HEK293 (cell line): ENCODE data around the gene PTPN20.
"Not testable (repeated sequence)": the region's sequence is repeated elsewhere in the genome, so short reads cannot be mapped to it uniquely, and the experiment has no call there.

Experiments used
- CTCF ChIA-PET: fragments of 350-600 bp; formaldehyde crosslinking; extraction: SDS; loops from one replicate; lab custom pipeline; 2021; ENCODE audit warnings: antibody characterized with exemption; lab: Yijun Ruan, JAX
- POLR2A ChIA-PET: fragments of 300-600 bp; formaldehyde crosslinking; extraction: SDS; loops from one replicate; lab custom pipeline; 2020; ENCODE audit warnings: antibody characterized with exemption, inconsistent platforms; lab: Yijun Ruan, JAX
- H3K27ac ChIP-seq: fragments of 200-500 bp; sonication (Bioruptor generic); 2 replicates; pipeline ENCODE4 v1.5.1; 2014; ENCODE audit warnings: low read depth, low read length, control low read depth, inconsistent platforms; ENCODE audit errors: extremely low read depth
- H3K36me3 ChIP-seq, 2 experiments: fragments of 200-500 bp in 1 of 2; sonication (Bioruptor generic) in 1 of 2; 1 replicate in 1 of 2; 2 replicates in 1 of 2; pipeline ENCODE4 v1.5.1; 2014 to 2017; ENCODE audit warnings: inconsistent platforms in 2 of 2, low read length in 2 of 2; ENCODE audit not compliant: control insufficient read depth in 2 of 2, insufficient read depth in 1 of 2
- H3K4me1 ChIP-seq: fragments of 200-500 bp; sonication (Bioruptor generic); 2 replicates; pipeline ENCODE4 v1.5.1; 2014; ENCODE audit warnings: mild to moderate bottlenecking, low read length, inconsistent platforms; ENCODE audit not compliant: control insufficient read depth, insufficient read depth
- H3K4me3 ChIP-seq: 2 replicates; pipeline ENCODE4 v1.5.1; 2011; ENCODE audit warnings: low read depth, mild to moderate bottlenecking, control low read depth, low read length, moderate library complexity
- H3K9me3 ChIP-seq: fragments of 200-500 bp; sonication (Bioruptor generic); 2 replicates; pipeline ENCODE4 v1.5.1; 2014; ENCODE audit warnings: low read depth, low read length, inconsistent platforms; ENCODE audit not compliant: control insufficient read depth, insufficient read depth
- SP2 ChIP-seq: fragments of 450-650 bp; formaldehyde crosslinking; IDR thresholded peaks from 2 replicates; pipeline ENCODE4 v1.5.1; 2016; ENCODE audit warnings: missing biosample characterization, missing genetic modification characterization
- ZNF335 ChIP-seq: fragments of 450-650 bp; formaldehyde crosslinking; conservative IDR thresholded peaks from 2 replicates; pipeline ENCODE4 v1.5.1; 2016; ENCODE audit warnings: missing biosample characterization, missing genetic modification characterization
- ZNF600 ChIP-seq: fragments of 450-650 bp; formaldehyde crosslinking; IDR thresholded peaks from 2 replicates; pipeline ENCODE4 v1.5.1; 2016; ENCODE audit warnings: missing biosample characterization, missing genetic modification characterization
- TF ChIP-seq, protein P1 (sequence below): fragments of 450-650 bp; formaldehyde crosslinking; IDR thresholded peaks from 2 replicates; pipeline ENCODE4 v1.5.1; 2016; ENCODE audit warnings: missing biosample characterization, missing genetic modification characterization

Gene PTPN20, protein sequence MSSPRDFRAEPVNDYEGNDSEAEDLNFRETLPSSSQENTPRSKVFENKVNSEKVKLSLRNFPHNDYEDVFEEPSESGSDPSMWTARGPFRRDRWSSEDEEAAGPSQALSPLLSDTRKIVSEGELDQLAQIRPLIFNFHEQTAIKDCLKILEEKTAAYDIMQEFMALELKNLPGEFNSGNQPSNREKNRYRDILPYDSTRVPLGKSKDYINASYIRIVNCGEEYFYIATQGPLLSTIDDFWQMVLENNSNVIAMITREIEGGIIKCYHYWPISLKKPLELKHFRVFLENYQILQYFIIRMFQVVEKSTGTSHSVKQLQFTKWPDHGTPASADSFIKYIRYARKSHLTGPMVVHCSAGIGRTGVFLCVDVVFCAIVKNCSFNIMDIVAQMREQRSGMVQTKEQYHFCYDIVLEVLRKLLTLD

DNA sequence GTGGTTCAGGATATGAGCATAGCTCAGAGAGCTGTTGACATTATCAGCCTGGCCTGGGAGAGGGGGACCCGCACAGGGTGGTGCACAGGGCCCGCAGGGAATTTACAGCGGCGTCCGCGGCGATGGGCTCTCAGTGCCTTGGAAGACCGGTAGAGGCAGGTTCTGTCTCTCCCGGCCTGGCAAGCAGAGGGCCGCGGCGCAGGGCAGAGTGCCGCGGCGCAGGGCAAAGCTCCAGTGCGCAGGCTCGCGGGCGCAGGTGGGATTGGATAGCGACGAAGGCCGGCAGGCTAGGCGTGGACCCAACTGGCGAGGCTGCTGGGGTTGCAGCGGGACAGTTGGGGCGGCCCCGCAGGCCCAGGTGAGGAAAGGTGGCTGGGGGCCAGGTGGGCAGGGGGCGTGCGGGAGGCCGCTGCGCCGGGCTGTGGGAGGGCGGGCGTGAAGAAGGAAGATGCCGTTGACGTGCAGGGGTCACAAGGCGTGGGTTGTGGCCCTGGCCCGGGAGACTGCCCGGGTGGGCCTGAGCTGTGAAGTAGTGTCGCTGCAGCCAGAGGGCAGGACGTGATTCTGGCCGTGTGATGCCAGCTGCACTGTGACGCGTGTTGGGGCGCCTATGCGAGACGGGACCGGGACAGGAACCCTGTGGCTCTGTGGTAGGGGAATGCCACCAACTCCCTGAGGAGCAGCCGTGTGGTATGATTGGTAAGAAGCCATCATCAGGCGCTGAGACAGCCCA lies at the start of gene PTPN20:
TSS of gene PTPN20 (plus strand) at position 285 of the 733 bp plus-strand sequence. CDS start 21,072 bp downstream, outside the sequence.
- POLR2A ChIA-PET, H3K27ac ChIP-seq, CTCF ChIA-PET, H3K36me3 ChIP-seq, H3K4me3 ChIP-seq: not testable (repeated sequence)
- TF ChIP-seq ZNF600 (tag by site-specific recombination) (0 out of 2 replicates have a peak, but pooled peaks have one; percentile 31), SP2 (tag by site-specific recombination) (peak; percentile 38), ZNF335 (tag by site-specific recombination) (peak; percentile 40)
- TF ChIP-seq, protein P1, sequence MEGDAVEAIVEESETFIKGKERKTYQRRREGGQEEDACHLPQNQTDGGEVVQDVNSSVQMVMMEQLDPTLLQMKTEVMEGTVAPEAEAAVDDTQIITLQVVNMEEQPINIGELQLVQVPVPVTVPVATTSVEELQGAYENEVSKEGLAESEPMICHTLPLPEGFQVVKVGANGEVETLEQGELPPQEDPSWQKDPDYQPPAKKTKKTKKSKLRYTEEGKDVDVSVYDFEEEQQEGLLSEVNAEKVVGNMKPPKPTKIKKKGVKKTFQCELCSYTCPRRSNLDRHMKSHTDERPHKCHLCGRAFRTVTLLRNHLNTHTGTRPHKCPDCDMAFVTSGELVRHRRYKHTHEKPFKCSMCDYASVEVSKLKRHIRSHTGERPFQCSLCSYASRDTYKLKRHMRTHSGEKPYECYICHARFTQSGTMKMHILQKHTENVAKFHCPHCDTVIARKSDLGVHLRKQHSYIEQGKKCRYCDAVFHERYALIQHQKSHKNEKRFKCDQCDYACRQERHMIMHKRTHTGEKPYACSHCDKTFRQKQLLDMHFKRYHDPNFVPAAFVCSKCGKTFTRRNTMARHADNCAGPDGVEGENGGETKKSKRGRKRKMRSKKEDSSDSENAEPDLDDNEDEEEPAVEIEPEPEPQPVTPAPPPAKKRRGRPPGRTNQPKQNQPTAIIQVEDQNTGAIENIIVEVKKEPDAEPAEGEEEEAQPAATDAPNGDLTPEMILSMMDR (tag by site-specific recombination), result peak; percentile 15; the same call in 1 of the 2 replicates
- TF ChIP-seq, all 188 proteins: peak for 4; not testable (repeated sequence) for 184
- H3K4me1 ChIP-seq, H3K9me3 ChIP-seq: not testable (repeated sequence)

DNA sequence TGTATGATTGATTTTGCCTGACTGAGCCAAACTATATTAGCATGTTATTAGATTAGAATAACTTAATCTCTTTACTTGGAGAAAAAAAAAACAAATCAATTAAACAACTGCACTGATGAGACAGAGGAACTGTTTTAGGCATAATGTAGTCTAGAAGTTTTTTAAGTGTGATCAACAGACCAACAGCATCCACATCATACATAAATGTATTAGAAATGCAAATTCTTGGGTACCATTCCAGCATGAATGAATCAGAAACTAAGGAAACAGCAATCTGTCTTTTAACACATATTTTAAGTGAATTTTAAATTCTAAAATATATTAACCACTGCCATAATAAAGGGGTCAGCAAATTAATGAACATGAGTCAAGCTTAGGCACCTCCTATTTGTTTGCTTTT lies 41.5 kb upstream of the PTPN20 start:
- H3K4me1 ChIP-seq, CTCF ChIA-PET, H3K4me3 ChIP-seq, POLR2A ChIA-PET, H3K36me3 ChIP-seq, H3K27ac ChIP-seq, H3K9me3 ChIP-seq: not testable (repeated sequence)

DNA sequence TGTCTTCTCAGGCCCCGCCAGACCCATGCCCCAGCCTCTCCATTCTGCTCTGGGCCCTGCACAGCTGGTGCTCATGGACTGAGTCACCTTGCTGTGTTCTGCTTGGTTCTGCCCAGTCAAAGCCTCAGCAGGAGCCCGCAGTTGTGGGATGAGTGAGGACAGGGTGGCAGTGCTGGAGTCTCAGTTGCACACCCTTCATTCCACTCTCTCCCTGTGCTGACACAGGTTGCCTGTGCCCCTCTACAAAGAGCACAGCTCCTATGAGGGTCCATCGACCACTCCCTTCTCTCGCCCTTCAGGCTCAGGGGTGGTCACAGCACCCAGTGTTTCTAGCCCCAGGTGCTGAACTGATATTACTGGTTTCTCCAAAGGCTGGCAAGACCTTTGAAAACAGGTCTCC lies 39.6 kb upstream of the PTPN20 start:
- POLR2A ChIA-PET, H3K9me3 ChIP-seq, CTCF ChIA-PET: not testable (repeated sequence)

DNA sequence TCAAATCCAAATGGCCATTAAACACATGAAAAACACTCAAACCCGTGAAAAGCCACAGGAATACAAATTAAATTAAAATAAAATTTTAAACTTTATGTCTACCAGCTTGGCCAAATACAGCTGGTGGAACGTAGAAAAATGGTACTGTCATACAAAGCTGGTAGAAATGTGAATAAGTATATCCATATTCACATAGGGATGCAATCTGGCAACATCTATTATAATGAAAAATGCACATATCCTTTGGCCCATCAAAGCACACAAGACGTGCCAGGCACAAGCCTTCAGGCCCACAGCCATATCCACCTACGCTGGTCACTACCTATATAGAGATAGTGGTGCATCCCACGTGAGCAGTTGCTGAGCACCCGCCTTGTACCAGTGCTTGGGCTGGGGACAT lies 35.9 kb upstream of the PTPN20 start:
- H3K9me3 ChIP-seq, CTCF ChIA-PET, H3K27ac ChIP-seq, POLR2A ChIA-PET, H3K36me3 ChIP-seq, H3K4me3 ChIP-seq, H3K4me1 ChIP-seq: not testable (repeated sequence)

More for the DNA sequence above, 39.6 kb upstream of the PTPN20 start:
- H3K4me3 ChIP-seq, H3K27ac ChIP-seq, H3K4me1 ChIP-seq, H3K36me3 ChIP-seq: not testable (repeated sequence)

DNA sequence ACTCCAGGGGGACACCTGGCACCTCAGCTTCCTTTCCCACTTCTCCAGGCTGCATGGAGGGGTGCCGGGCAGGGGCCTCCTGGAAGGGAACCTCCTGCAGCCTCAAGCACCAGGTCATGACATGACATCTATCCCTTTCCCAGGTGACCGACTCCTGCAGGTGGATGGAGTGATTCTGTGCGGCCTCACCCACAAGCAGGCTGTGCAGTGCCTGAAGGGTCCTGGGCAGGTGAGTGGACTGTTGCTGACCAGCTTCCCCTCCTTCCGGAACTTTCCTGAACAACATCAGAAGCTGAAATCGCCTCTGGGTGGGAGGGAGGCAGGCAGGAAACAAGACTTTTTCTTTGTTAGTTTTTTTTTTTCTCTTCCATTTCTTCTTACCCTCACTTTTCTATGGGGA lies 34.5 kb upstream of the PTPN20 start:
- POLR2A ChIA-PET, H3K36me3 ChIP-seq, CTCF ChIA-PET, H3K9me3 ChIP-seq, H3K4me1 ChIP-seq, H3K4me3 ChIP-seq, H3K27ac ChIP-seq: not testable (repeated sequence)

DNA sequence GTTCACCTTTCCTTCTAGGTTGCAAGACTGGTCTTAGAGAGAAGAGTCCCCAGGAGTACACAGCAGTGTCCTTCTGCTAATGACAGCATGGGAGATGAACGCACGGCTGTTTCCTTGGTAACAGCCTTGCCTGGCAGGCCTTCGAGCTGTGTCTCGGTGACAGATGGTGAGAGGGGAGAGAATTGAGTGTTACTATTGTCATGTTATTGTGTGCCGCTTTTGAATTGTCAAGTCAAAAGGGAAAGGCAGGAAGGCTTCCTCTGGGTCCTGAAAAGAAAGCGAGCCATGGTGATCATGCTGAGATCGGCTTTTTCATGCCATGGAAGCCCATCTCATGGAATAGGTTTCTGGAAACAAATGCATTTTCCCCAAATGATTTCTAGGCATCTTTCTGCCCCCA lies 32.5 kb upstream of the PTPN20 start:
- H3K9me3 ChIP-seq, POLR2A ChIA-PET, H3K4me1 ChIP-seq, H3K36me3 ChIP-seq, CTCF ChIA-PET, H3K4me3 ChIP-seq, H3K27ac ChIP-seq: not testable (repeated sequence)

DNA sequence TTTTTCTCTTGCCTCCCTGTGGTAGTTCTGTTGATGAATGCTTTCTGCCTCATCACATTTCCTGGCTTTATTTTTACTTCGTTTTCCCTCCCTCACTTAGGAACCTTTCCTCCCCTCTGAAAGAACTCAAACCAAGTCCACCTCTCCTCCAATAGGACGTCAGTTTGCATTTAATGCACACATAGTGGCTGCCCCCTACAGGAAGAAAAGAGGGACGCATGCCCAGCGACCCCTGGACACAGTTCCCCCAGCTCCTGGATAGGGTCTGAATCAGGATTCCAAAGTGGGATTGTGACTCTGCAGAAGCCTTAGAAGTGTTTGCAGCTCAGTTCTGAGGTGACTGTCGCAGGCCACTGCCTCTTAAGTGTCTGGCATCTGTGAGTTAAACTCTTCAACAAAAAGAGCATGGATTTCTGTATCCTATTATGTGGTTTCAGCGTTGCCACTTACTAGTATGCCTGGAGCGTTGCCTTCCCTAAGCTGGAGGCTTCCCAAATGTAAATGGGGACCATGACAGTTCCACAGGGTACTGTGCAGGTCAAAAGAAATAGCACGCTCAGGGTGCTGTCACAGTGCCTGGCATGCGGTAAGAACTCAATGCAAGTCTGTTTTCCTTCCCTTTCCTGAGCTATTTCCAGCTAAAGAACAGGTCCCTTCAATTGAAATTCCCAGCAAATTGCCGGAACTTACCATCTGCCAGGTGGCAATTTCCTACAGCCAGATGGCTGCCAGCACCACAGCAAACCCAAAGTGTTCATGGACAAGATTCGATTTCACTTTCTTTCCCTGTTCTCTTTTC lies 20.2 kb upstream of the PTPN20 start:
- H3K4me1 ChIP-seq, CTCF ChIA-PET, H3K27ac ChIP-seq, H3K36me3 ChIP-seq, POLR2A ChIA-PET, H3K9me3 ChIP-seq, H3K4me3 ChIP-seq: not testable (repeated sequence)

DNA sequence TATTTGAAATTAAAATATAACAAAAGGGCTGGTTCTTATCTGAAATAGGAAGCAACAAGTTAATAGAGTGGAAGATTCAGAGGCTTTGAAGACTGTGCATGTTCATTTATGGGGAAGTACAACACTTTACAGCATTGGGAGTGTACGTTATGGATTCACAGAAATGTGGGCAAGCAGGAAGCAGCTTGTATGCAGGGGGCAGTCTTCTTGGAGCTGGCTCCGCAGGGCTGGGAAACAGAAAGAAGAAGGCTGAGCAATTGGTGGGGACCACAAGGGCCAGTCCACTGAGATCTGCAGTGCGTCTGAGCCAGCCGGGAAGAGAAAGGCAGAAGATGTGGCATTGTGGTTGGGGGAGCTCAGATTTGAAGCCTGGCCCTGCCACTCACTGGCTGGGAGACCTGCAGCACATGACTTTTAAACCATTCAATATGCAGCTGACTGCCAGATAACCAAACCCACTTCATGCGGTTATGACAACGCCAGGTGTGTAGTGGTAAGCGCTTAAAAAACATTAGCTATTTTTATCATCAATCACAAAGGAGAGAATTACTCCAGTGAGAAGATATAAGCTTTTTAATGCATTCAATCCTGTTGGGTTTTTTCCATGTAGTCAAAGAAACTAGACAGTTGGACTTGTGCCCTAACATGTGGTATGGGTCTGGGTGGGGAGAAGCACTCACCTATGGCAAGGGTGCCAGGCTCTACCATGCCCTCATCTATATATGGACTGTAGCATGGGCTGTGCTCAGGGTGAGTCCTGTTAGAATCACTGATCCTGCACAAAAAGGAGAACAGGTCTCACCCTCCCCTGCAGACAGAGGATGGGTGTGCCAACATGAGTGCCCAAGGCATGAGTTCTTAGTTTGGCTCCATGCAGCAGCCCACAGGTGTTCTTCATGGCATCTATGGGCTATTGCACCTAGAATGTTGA lies 14.2 kb upstream of the PTPN20 start:
- H3K36me3 ChIP-seq, H3K27ac ChIP-seq, H3K9me3 ChIP-seq, H3K4me3 ChIP-seq, CTCF ChIA-PET, H3K4me1 ChIP-seq, POLR2A ChIA-PET: not testable (repeated sequence)
